Glutamatergic neuron (in vitro differentiated cells): ENCODE results near the gene USP3. TPM values are rescaled to one million over a fixed set of nuclear protein-coding genes. Genes with fewer than 3 reads are reported as not detected.

ENCODE experiments used
- DNase-seq: peaks from one replicate; pipeline ENCODE4 v3.0.0; 2022
- H3K27ac Mint-ChIP-seq: one replicate; pipeline ENCODE4 v1.8.0; 2020; ENCODE audit warnings: mild to moderate bottlenecking, mixed read lengths, inconsistent platforms; ENCODE audit not compliant: unreplicated experiment
- H3K27me3 Mint-ChIP-seq: one replicate; pipeline ENCODE4 v1.8.0; 2020; ENCODE audit warnings: mild to moderate bottlenecking, moderate library complexity, mixed read lengths, inconsistent platforms; ENCODE audit not compliant: unreplicated experiment
- H3K36me3 Mint-ChIP-seq: one replicate; pipeline ENCODE4 v1.8.0; 2020; ENCODE audit warnings: mild to moderate bottlenecking, mixed read lengths, inconsistent platforms; ENCODE audit not compliant: unreplicated experiment
- H3K4me1 Mint-ChIP-seq: one replicate; pipeline ENCODE4 v1.8.0; 2020; ENCODE audit warnings: mild to moderate bottlenecking, low read depth, mixed read lengths, inconsistent platforms; ENCODE audit not compliant: unreplicated experiment
- H3K4me3 Mint-ChIP-seq: one replicate; pipeline ENCODE4 v1.8.0; 2020; ENCODE audit warnings: mild to moderate bottlenecking, mixed read lengths, inconsistent platforms; ENCODE audit not compliant: unreplicated experiment
- H3K9me3 Mint-ChIP-seq: one replicate; pipeline ENCODE4 v1.8.0; 2020; ENCODE audit warnings: mild to moderate bottlenecking, moderate library complexity, mixed read lengths, inconsistent platforms; ENCODE audit not compliant: unreplicated experiment
- CTCF ChIP-seq: fragments of 200-600 bp; sonication (generic); IDR thresholded peaks from one replicate; pipeline ENCODE4 v1.5.0; 2021; ENCODE audit not compliant: partially characterized antibody, unreplicated experiment
- total RNA-seq: library from RNA; stranded (reverse); fragmentation: NEBNext Ultra II Directional; extraction: Animal tissue kit (Norgen Biotek cat#: 25700); gene quantifications from one replicate; pipeline ENCODE4 v1.2.1, GENCODE V29; 2021; ENCODE audit not compliant: unreplicated experiment

The USP3 gene
- total RNA-seq, 1 donor from 2014 or later = 50.9 TPM

GRCh38 chr15:63575312-63575711 is 70.9 kb downstream of the USP3 start:
- DNase-seq = no peak
- H3K4me3 Mint-ChIP-seq = no peak overlapping the region
- TF ChIP-seq CTCF = no peak
- no peaks in the 10 kb centered on the region for H3K36me3 Mint-ChIP-seq
- H3K27ac Mint-ChIP-seq = no peak overlapping the region
- no peaks in the 10 kb centered on the region for H3K4me1 Mint-ChIP-seq
- H3K9me3 Mint-ChIP-seq = no peaks in the 10 kb centered on the region
- no peaks in the 10 kb centered on the region for H3K27me3 Mint-ChIP-seq

- no peak for DNase-seq
- Mint-ChIP-seq H3K4me3 (no peak overlapping the region), H3K27me3 (no peaks in the 10 kb centered on the region), H3K36me3 (no peaks in the 10 kb centered on the region), H3K4me1 (no peaks in the 10 kb centered on the region), H3K9me3 (no peaks in the 10 kb centered on the region), H3K27ac (no peak overlapping the region)
- no peak for TF ChIP-seq CTCF
These were observed 72.0 kb downstream of the USP3 start for GRCh38 chr15:63576441-63576840.

GRCh38 chr15:63582179-63582578 is 77.8 kb downstream of the USP3 start:
- H3K9me3 Mint-ChIP-seq = no peaks in the 10 kb centered on the region
- peaks cover 13% of the 10 kb centered on the region for H3K36me3 Mint-ChIP-seq
- TF ChIP-seq CTCF = no peak
- H3K4me3 Mint-ChIP-seq = no peak overlapping the region
- no peaks in the 10 kb centered on the region for H3K4me1 Mint-ChIP-seq
- DNase-seq = no peak
- H3K27me3 Mint-ChIP-seq = no peaks in the 10 kb centered on the region
- no peak overlapping the region for H3K27ac Mint-ChIP-seq

DNA sequence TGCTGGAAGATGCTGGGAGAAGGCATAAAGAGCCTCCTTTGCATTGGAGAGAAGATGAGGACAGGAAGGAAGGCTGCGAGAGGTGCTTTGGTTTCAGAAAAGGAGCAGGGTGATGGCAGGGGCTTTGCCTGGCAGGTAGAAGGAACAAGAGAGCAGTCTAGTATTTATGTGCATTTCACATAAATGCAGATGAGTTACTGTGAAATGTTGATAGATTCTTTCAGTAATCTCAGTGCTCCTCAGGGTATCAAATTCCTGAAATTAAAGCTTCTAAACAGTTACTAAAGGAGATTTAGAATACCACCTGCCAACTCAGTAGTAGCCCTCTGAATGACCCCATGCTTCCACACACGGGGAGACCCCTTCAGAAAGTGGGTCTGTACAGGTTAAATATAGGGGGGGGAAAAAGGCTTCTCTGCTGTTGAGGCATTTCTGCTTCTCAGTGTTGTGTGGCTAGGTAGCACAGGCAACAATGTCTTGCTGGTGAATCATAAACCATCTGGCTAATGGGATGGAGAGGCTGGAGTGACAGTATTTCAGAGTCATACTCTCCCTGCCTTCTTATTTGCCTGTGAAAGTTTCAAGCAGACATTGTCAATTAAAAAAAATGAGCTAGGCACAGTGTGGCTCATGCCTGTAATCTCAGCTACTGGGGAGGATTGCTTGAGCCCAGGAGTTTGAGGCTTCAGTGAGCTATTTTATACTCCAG is 78.5 kb downstream of the USP3 start:
- TF ChIP-seq CTCF = no peak
- H3K9me3 Mint-ChIP-seq = no peaks in the 10 kb centered on the region
- no peaks in the 10 kb centered on the region for H3K27me3 Mint-ChIP-seq
- no peak for DNase-seq
- H3K36me3 Mint-ChIP-seq = peaks cover 13% of the 10 kb centered on the region
- H3K4me3 Mint-ChIP-seq = no peak overlapping the region
- no peaks in the 10 kb centered on the region for H3K4me1 Mint-ChIP-seq
- H3K27ac Mint-ChIP-seq = no peak overlapping the region

GRCh38 chr15:63586790-63587189 is 82.4 kb downstream of the USP3 start:
- DNase-seq = no peak
- no peak for TF ChIP-seq CTCF
- peaks cover 1% of the 10 kb centered on the region for H3K27me3 Mint-ChIP-seq
- H3K4me3 Mint-ChIP-seq = no peak overlapping the region
- H3K9me3 Mint-ChIP-seq = no peaks in the 10 kb centered on the region
- H3K4me1 Mint-ChIP-seq = no peaks in the 10 kb centered on the region
- peaks cover 21% of the 10 kb centered on the region for H3K36me3 Mint-ChIP-seq
- no peak overlapping the region for H3K27ac Mint-ChIP-seq
